Stomach (tissue), 19 donors: Measurements from ENCODE around the gene ASZ1. TPM values are rescaled to one million over a fixed set of nuclear protein-coding genes. Genes with fewer than 3 reads are reported as not detected.

Source experiments
- DNase-seq, 2 donors: peaks; one replicate each; pipeline versions ENCODE4 v3.0.0 to v3.0.0-alpha.2; 2013 to 2019
- H3K27ac ChIP-seq, 5 donors: fragments of 200-600 bp in 4 of 5; sonication (generic) in 4 of 5; one replicate each; pipeline ENCODE4 v1.5.1; 2013 to 2019; ENCODE audit warnings: mild to moderate bottlenecking in 1 of 5, moderate library complexity in 1 of 5
- H3K27me3 ChIP-seq, 3 donors: fragments of 200-600 bp; sonication (generic); one replicate each; pipeline ENCODE4 v1.5.1; 2017 to 2019; ENCODE audit warnings: mixed run types in 1 of 3
- H3K36me3 ChIP-seq, 4 donors: fragments of 200-600 bp; sonication (generic); 1 replicate in 3 of 4; 2 replicates in 1 of 4; pipeline ENCODE4 v1.5.1; 2016 to 2019
- H3K4me1 ChIP-seq, 4 donors: fragments of 200-600 bp; sonication (generic); one replicate each; pipeline ENCODE4 v1.5.1; 2016 to 2019
- H3K4me3 ChIP-seq, 4 donors: fragments of 200-600 bp; sonication (generic) in 3 of 4; one replicate each; pipeline ENCODE4 v1.5.1; 2016 to 2019; ENCODE audit warnings: mild to moderate bottlenecking in 1 of 4
- H3K9me3 ChIP-seq, 4 donors: fragments of 200-600 bp; sonication (generic); one replicate each; pipeline ENCODE4 v1.5.1; 2016 to 2019
- CTCF ChIP-seq, 7 experiments: fragments of 450-650 bp in 4 of 7; fragments of 200-600 bp in 3 of 7; sonication (generic) in 3 of 7; IDR thresholded peaks; one replicate each; pipeline ENCODE4 v1.5.1; 2016 to 2019; ENCODE audit warnings: antibody characterized with exemption in 7 of 7, control low read depth in 2 of 7, mild to moderate bottlenecking in 1 of 7
- EP300 ChIP-seq: sonication (generic); formaldehyde crosslinking; IDR thresholded peaks from one replicate; pipeline ENCODE4 v1.6.1; 2017; ENCODE audit warnings: antibody characterized with exemption
- POLR2A ChIP-seq, 4 donors: fragments of 450-650 bp; IDR thresholded peaks; one replicate each; pipeline ENCODE4 v1.6.1; 2016; ENCODE audit warnings: antibody characterized with exemption in 4 of 4, control low read depth in 2 of 4, mild to moderate bottlenecking in 1 of 4, moderate library complexity in 1 of 4
- POLR2AphosphoS5 ChIP-seq, 3 donors: sonication (generic); formaldehyde crosslinking; IDR thresholded peaks; one replicate each; pipeline ENCODE4 v1.6.1; 2016; ENCODE audit warnings: antibody characterized with exemption in 3 of 3
- WGBS, 5 donors: extraction: QIAGEN DNeasy Blood & Tissue Kit in 3 of 5; methylation state at CpG; one replicate each; pipeline versions ENCODE4 v1.1.5 to v1.1.7; 2013 to 2018; 5-methylcytosine and 5-hydroxymethylcytosine counted together
- intact Hi-C: fragments of 100-400 bp; cut with DNase I; formaldehyde crosslinking; loops from one replicate; pipeline ENCODE4 v1.15.1; 2023; ENCODE audit warnings: low total_unique reads
- long read RNA-seq, 10 donors: transcript quantifications; one replicate each; lab custom pipeline, GENCODE V29; 2026
- polyA plus RNA-seq, 3 donors: library from polyadenylated mRNA; stranded (reverse); fragments of 200-250 nt; gene quantifications; one replicate each; pipeline ENCODE4 v1.2.3, GENCODE V29; 2013
- total RNA-seq, 5 donors: library from RNA; depleted of rRNA; stranded (reverse); fragments of >200 nt; gene quantifications; one replicate each; pipeline versions ENCODE4 v1.1.0 to v1.2.3, GENCODE V29; 2014 to 2016
- donor health status: healthy with polysubstance abuse.
- donor health status: Bipolar disorder and iron deficiency.
- donor health status: healthy.

Gene ASZ1
- total RNA-seq: not detected
- not detected for polyA plus RNA-seq
- long read RNA-seq, donor 1: 0 reads
- long read RNA-seq, donor 2: 0 reads
- long read RNA-seq, donor 3: 0 reads
- long read RNA-seq, donor 4: 0 reads
- long read RNA-seq, donor 5: 0 reads
- long read RNA-seq, donor 6: 0 reads
- long read RNA-seq, donor 7: 0 reads
- long read RNA-seq, donor 8: 0 reads
- long read RNA-seq, donor 9: 0 reads
- long read RNA-seq, donor 10: 0 reads

DNA sequence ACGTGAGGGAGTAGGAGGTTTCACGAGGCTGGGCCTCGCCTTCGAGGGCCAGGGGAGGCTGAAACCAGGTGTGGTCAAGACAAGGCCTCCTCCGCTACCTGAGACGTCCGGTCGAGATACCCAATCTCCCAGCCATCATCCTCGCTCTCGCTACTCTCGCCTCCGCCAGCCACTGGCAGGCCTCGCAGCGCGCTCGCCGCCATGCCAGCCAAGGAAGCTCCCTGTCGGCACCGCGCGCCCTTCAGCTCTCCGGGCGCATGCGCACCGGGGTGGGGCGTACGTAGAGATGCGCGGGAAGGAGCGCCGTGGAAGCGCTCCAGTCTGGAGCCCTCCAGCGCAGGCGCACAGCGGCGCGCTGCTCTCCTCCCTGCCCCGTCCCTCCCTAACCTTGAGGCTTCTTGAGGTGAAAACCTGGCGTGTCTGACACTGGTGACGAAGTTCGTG, at the start of gene ASZ1:
ASZ1 (minus strand) TSS at position 236 of the 444 bp plus-strand sequence; CDS start at position 203, 33 bp downstream.
- no peaks in the 10 kb centered on the region for H3K27me3 ChIP-seq
- WGBS, 5 donors: 81 to 91% (median 86%) methylated on average over 25 to 41 of the region's 41 CpGs
- no peak for TF ChIP-seq POLR2AphosphoS5 (IDR thresholded peaks at IDR 0.05)
- no peak for TF ChIP-seq POLR2A (IDR thresholded peaks at IDR 0.05)
- TF ChIP-seq EP300: no peak
- TF ChIP-seq CTCF (IDR thresholded peaks at IDR 0.05): no peak
- intact Hi-C loops: no loop called here
- DNase-seq: no peak
- H3K4me3 ChIP-seq: no peak within 1 kb of the TSS
- no peak within 1 kb of the TSS for H3K27ac ChIP-seq
- no peaks in the 10 kb centered on the region for H3K4me1 ChIP-seq
- peaks cover 0 to 5% (median 0%) of the 10 kb centered on the region in 4 donors for H3K9me3 ChIP-seq
- H3K36me3 ChIP-seq: no peaks in the 10 kb centered on the region

DNA sequence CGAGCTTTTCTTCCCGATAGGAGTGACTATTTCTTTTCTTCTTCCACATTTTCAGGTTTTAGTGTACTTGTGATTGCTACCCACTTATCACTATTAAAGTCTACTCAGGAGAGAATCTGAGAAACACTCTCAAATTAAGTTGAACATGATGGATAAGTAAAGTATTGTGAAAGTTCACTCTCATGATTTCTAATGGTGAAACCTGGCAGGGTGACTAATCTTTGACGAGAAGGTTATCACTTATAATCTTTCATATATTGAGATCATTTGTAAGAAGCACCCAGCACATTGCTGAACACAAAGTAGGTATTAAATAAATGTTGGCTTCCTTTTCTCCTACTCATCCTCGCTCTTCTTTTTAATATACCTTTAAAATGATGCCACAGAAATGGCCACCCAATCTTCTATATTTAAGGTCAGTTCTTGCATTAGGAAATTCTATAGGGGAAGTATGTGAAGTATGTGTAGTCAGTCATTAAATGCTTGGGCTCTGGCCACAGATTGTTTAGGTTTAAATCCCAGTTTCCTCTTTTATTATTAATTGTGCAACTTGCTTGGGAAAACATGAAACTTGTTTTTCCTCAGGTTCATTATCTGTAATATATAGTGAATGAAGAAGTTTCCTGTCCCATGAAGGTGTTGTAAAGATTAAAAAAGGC, 49.4 kb upstream of the ASZ1 start:
- TF ChIP-seq EP300 (no peak), POLR2AphosphoS5 (IDR thresholded peaks at IDR 0.05) (no peak), POLR2A (IDR thresholded peaks at IDR 0.05) (no peak), CTCF (IDR thresholded peaks at IDR 0.05) (no peak)
- WGBS, 5 donors: 69 to 76% (median 73%) methylated on average over 4 of the region's 4 CpGs
- Histone ChIP-seq H3K9me3 (no peaks in the 10 kb centered on the region), H3K4me1 (peaks cover 0 to 23% (median 18%) of the 10 kb centered on the region in 4 donors), H3K27ac (no peak overlapping the region), H3K27me3 (peaks cover 0 to 28% (median 6%) of the 10 kb centered on the region in 3 donors), H3K36me3 (no peaks in the 10 kb centered on the region), H3K4me3 (no peak overlapping the region)
- DNase-seq: no peak
- intact Hi-C loops: no loop called here

DNA sequence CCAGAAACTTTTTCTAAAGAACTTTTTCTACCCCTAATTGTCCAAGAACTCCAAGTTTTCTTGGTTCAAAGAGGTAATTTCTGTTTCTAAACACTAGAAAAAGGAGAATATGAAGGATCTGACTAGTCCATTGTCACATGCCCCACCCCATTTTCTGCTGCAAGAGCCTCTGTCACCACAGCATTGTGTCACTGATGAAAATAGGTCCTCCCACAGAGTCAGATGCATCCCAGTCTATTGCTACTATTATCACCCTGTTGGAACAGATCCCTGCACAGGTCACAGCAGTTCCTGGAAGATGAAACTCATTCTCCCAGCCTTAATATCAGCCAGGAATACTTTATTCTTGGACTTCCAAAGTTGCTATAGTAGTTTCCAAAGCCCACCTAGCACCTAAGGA, 45.0 kb upstream of the ASZ1 start:
- H3K27me3 ChIP-seq: no peaks in the 10 kb centered on the region
- H3K36me3 ChIP-seq: no peaks in the 10 kb centered on the region
- H3K9me3 ChIP-seq: no peaks in the 10 kb centered on the region
- no peak overlapping the region for H3K27ac ChIP-seq
- H3K4me1 ChIP-seq: peaks cover 0 to 9% (median 0%) of the 10 kb centered on the region in 4 donors
- no peak for TF ChIP-seq EP300
- TF ChIP-seq POLR2A (IDR thresholded peaks at IDR 0.05): no peak
- no peak for TF ChIP-seq CTCF (IDR thresholded peaks at IDR 0.05)
- no peak for TF ChIP-seq POLR2AphosphoS5 (IDR thresholded peaks at IDR 0.05)
- intact Hi-C loops: no loop called here
- H3K4me3 ChIP-seq: no peak overlapping the region
- no peak for DNase-seq

DNA sequence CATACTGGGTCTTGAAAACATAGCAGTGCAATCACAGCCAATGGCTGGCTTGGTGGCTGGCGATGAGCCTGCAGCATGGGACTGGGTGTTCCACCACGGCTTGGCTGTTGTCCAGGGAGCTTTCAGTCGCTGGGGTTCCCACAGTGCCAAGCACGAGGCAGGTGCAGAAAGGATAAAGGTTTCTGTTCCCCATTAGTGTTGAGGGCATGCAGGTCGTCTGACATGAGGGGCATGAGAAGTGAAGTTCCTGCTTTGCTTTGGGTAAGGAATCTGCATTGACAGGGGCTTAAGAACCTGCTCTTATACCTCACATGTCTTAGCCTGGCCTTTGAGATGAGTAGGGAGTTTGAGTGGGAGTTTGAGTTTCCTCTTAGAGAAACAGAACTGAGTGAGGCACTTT, 43.5 kb upstream of the ASZ1 start:
- intact Hi-C loops: no loop called here
- 39 to 62% (median 44%) methylated on average over 5 of the region's 5 CpGs for WGBS, 5 donors
- no peaks in the 10 kb centered on the region for H3K9me3 ChIP-seq
- H3K4me1 ChIP-seq: peaks cover 0 to 7% (median 0%) of the 10 kb centered on the region in 4 donors
- H3K27me3 ChIP-seq: no peaks in the 10 kb centered on the region
- no peaks in the 10 kb centered on the region for H3K36me3 ChIP-seq
- peak in 1 of 2 donors; percentile 63 for DNase-seq
- no peak overlapping the region for H3K4me3 ChIP-seq
- no peak overlapping the region for H3K27ac ChIP-seq
- no peak for TF ChIP-seq POLR2A (IDR thresholded peaks at IDR 0.05)
- no peak for TF ChIP-seq EP300
- TF ChIP-seq POLR2AphosphoS5 (IDR thresholded peaks at IDR 0.05): no peak
- TF ChIP-seq CTCF (IDR thresholded peaks at IDR 0.05): no peak
